SK-MEL-5 (cell line): ENCODE results near the gene KCTD20. TPM values are rescaled to one million over a fixed set of nuclear protein-coding genes. Genes with fewer than 3 reads are reported as not detected.

ENCODE experiments used
- DNase-seq: peaks from one replicate; pipeline ENCODE4 v3.0.0-alpha.2; 2016; ENCODE audit warnings: low read depth, low spot score
- in situ Hi-C: cut with HindIII; loops from 2 replicates; pipeline ENCODE4 v1.10.0; 2016; ENCODE audit warnings: low sequenced_read_pairs, high pct_unique_total_duplicates, low pct_unique_long_range_greater_than_20kb
- total RNA-seq: library from RNA; depleted of rRNA; stranded (reverse); fragments of >200 nt; shearing (Covaris generic); gene quantifications from 2 replicates; pipeline ENCODE4 v1.2.3, GENCODE V29; 2014

Gene KCTD20
- total RNA-seq, 1 experiment from 2014 or later: 89.0 TPM

GRCh38 chr6:36514554-36515456 lies 72.0 kb downstream of the KCTD20 start:
- in situ Hi-C loops: no loop called here
- no peak for DNase-seq

- in situ Hi-C loops: no loop called here
- DNase-seq: no peak
Observed at GRCh38 chr6:36515844-36516243, 73.0 kb downstream of the KCTD20 start.

- in situ Hi-C loops: no loop called here
- DNase-seq: no peak
Observed at GRCh38 chr6:36516559-36516958, 73.8 kb downstream of the KCTD20 start.

GRCh38 chr6:36516988-36517387 lies 74.2 kb downstream of the KCTD20 start:
- DNase-seq: no peak
- in situ Hi-C loops: no loop called here

- in situ Hi-C loops: no loop called here
- no peak for DNase-seq
Observed at GRCh38 chr6:36517408-36517807, 74.6 kb downstream of the KCTD20 start.

GRCh38 chr6:36519352-36519751 lies 76.6 kb downstream of the KCTD20 start:
- no peak for DNase-seq
- in situ Hi-C loops: no loop called here

- in situ Hi-C loops: no loop called here
- no peak for DNase-seq
Observed at GRCh38 chr6:36523451-36523850, 80.7 kb downstream of the KCTD20 start.

GRCh38 chr6:36523936-36524499 lies 81.2 kb downstream of the KCTD20 start:
- DNase-seq: no peak
- in situ Hi-C loops: no loop called here

- DNase-seq: no peak
- in situ Hi-C loops: no loop called here
Observed at GRCh38 chr6:36524871-36525270, 82.1 kb downstream of the KCTD20 start.

GRCh38 chr6:36525346-36525745 lies 82.5 kb downstream of the KCTD20 start:
- no peak for DNase-seq
- in situ Hi-C loops: no loop called here

- in situ Hi-C loops: no loop called here
- no peak for DNase-seq
Observed at GRCh38 chr6:36526066-36526465, 83.3 kb downstream of the KCTD20 start.

GRCh38 chr6:36533321-36533720 lies 90.5 kb downstream of the KCTD20 start:
- in situ Hi-C loops: no loop called here
- DNase-seq: no peak

GRCh38 chr6:36536873-36537547 lies 94.2 kb downstream of the KCTD20 start:
- no peak for DNase-seq
- in situ Hi-C loops: no loop called here

GRCh38 chr6:36539814-36540568 lies 97.2 kb downstream of the KCTD20 start:
- in situ Hi-C loops: no loop called here
- DNase-seq: no peak
